Measurements from ENCODE around the gene C11orf54.
"Not testable (repeated sequence)": the region's sequence is repeated elsewhere in the genome, so short reads cannot be mapped to it uniquely, and the experiment has no call there.

The C11orf54 gene

DNA sequence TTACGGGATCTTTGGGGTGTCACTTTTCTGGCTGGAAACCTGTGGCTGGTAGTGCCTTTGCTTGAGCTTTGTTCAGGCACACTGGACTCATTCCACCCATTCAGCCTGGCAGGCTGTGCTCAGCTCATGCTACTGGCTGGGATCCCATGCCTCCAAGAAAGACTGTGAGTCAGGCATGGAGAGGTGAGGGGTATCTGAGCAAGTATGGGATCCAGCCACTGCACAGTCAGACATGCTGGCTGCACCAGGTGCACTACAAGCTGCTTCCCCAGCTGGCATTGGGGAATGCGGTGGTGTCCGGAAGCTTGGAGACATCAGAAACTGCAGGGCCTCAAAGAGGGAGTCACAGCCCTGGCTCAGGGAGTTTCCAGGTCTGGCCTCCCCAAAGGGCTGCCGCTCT lies 30.7 kb downstream of the C11orf54 start:
- no peak for DNase-seq

DNA sequence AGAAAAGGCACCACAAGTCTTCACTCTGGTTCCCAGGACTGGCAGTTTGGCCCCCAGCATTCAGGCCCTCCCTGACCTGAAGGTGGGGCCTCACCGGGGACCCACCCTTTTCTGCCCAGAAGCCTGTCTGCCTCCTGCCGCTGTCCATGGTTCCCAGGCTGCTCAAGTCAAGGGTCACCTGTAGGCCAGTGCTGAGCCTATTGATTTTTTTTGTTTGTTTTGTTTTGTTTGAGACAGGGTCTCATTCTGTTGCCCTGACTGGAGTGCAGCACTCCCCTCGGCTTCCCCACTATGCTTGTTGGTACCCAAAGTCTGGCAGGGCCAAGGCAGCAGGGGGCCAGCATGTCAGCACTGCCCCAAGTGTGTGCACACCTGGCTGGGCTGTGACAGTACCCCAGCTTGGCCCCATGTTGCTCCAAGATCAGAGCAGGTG lies 31.6 kb downstream of the C11orf54 start:
- DNase-seq, result no peak

DNA sequence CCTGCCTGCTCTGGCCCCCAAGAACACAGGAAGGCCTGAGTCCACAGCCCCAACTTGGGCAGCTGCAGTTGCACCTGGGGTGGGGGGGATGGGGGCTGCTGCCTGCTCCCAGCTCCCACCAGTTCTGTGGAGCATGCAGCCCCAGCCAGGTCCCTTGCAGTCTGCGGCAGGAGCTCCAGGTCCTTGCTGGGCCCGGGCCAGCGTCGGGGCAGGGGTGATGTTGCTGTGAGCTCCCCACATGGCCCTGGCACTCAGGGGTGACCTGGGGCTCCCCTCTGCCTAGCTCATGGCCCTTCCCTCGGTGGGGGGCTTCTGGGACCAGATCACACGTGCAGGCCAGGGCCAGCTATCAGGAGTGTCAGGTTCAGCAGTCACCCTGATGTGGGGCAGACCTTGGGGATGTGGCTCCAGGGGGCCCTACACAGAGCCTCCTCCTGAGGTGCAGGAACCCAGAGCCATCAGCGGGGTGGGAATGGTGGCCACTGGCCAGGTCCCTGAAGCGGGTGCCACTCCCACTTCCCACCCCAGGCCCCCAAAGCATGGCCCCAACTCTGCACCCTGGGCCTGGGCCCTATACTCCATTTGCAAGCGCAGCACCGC lies 32.2 kb downstream of the C11orf54 start:
- no peak for DNase-seq

DNA sequence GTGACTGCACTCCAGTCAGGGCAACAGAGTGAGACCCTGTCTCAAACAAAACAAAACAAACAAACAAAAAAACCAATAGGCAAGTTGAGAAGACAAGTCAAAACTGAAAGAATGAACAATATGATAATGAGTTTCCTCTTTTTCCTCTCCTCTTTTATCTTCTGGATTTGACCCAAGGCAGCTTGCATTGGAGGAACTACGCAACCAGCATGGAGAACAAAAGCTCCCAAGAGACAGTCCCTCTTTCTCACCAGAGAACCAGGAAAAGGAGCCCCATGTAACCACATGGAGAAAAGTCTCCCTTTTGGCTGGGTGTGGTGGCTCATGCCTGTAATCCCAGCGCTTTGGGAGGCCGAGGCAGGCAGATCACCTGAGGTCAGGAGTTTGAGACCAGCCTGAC lies 33.1 kb downstream of the C11orf54 start:
- not testable (repeated sequence) for DNase-seq

DNA sequence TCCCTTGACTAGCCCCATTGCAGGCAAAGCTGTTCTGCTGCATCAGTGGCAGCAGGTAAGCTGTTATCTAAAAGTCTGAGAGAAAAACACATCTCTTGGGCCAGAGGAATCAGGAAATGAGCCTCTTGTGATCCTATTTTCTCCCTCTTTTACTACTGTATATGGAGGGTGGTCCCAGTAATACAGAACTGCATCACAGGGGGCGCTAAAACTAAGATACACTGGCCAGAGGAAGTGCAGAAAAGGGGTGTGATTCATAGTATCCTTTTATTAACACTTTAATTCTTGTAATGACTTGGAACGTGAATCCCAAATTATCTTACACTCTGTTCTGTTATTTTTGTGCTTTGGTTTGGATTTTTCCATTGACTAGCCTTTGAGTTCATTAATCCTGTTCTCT lies 33.8 kb downstream of the C11orf54 start:
- DNase-seq, result no peak

DNA sequence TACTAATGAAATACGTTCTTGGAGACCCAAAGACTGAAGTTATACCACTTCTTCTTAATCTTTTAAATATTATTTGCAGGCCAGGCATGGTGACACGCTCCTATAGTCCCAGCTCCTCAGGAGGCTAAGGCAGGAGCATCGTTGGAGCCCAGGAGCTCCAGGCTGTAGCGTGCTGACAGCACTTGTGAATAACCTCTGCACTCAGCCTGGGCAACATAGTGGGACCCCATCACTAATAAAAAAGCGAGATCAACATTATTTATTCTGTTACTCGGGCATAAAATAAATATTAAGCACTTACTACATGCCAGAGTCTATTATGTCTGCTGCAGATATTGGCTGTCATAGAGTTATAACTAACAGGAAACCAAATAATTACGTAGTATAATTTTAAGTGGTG lies 41.9 kb downstream of the C11orf54 start:
- DNase-seq, result no peak

DNA sequence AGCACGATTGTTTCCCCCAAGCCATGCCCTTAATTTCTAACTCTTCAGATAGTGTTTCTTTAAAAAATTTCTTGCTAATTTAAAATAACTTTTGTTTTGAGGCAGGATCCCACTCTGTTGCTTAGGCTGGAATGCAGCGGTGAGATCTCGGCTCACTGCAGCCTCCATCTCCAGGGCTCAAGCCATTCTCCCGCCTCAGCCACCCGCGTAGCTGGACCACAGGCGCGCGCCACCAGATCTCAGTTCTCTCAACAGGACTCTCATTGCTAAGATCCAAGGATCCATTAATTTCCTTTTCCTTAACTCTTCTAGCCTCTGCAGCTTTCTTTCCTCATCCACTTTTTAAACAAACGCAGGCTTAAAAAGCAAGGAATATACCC lies 42.3 kb downstream of the C11orf54 start:
- DNase-seq, result no peak

DNA sequence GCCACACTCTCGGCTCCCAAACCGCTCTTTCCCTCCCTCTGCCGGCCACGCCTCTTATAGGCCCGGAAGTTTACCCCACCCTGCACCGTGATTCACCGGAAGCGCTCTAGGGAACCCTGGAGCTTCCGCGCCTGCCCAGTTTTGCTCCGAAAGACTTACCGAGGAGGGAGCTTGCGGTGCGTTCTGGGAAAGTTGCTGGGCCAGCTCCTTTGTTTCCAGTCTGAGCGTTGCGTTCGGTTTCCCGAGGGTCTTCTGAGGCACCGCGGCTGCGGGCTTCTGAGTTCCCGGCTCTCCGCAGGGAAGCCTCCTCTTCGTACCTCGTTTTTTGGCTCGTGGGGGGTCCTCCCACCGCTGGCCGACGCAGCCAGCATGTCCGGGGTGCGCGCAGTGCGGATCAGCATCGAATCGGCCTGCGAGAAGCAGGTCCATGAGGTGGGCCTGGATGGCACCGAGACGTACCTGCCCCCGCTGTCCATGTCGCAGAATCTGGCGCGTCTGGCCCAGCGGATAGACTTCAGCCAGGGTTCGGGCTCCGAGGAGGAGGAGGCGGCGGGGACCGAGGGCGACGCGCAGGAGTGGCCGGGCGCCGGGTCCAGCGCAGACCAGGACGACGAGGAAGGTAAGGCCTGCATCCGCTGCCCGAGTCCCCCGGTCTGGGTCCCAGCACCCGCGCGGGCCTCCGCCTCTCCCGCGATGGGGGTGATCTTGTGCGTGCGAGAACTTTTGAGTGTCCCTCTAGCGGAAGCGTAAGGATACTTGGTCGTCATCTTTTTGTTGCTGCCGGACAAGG lies 42.9 kb downstream of the C11orf54 start, which contains the start of gene MED17:
TSS of gene MED17 (plus strand) at position 138 of the 790 bp plus-strand sequence. CDS start at position 370, 232 bp downstream.
- peak; percentile 61 for DNase-seq

DNA sequence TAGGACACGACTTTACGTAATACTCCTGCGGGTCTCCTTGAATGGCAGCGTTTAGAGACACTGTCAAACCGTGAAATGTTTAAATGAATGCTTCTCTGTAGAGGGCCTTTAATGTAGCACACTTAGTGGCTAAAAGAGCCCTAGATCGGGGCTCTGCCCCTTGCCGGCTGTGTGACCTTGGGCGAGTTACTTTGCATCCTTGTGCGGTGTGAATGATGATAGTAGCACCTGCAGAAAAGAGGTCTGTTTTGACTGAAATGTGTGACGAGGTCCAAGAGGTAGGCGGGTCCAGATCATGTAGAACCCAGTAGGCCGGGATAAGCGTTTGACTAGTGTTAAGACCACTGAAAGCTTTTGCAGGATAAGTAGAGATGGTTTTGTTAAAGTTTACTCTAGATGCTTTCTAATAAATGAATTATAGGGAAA lies 43.5 kb downstream of the C11orf54 start:
- DNase-seq, result no peak

DNA sequence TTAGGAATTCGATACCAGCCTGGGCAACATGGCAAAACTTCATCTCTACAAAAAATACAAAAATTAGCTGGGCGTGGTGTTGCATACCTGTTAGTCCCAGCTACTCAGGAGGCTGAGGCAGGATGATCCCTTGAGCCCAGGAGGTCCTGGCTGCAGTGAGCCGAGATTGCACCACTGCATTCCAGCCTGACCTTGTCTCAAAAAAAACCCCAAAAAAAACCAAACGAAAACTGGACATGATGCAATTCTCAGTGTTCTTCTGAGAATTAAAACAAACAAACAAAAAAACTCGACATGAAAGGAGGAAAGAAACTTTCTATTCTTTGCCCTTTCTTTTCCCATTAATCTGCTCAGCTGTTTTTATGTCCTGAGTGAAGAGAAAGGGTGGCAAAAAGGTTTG lies 50.0 kb downstream of the C11orf54 start:
- no peak for DNase-seq

DNA sequence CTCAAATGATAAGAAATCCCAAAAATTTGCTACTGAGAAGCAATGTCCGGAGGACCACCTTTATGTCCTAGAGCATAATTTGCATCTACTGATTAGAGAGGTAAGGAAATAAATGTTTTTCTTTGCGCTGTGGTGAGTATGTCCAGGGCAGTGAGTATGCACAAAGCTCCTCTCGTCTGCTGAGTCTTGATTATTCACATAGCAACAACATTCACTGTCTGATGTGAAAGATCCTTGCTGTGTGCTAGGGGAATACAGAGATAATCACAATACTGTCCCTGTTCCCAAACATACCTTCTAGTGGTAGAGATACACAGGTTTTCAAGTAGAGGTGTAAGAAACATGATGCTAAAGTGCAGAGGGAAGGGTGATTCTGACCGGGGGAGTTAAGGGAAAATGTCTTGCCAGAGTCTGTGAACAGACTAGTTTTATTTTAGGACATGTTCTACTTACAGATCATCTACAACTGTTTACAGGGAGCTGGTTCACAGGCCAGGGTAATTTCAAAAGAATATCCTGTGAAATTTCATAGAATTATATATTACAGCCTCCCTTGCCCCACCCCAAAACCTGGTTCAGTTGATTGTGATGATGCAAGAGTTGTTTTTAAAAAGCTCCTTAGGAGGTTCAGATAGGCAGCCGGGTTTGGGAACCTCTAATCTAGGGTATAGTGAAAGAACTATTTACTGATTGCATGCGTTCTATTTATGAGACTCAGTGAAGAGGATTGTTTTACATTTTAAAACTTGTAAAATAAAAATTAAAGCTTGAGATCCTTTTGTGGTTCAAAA lies 55.2 kb downstream of the C11orf54 start:
- no peak for DNase-seq

DNA sequence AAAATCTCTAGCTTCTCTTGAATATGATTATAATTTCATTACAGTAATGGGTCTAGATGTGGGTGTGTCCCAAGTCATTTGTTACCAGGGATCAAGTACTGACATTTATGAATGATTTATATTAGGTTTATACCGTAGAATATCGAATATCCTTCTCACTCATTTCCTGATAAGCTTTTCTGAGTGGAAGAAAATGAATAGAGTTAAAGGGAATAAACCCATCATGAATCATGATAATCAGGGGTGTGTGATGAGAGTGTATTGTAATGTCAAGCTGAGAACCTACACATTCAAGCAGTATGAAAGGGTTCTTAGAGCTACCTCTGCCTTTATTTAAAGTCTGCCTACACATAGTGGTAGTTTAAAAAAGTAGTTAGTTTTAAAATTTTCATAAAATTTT lies 59.9 kb downstream of the C11orf54 start:
- DNase-seq, result no peak

DNA sequence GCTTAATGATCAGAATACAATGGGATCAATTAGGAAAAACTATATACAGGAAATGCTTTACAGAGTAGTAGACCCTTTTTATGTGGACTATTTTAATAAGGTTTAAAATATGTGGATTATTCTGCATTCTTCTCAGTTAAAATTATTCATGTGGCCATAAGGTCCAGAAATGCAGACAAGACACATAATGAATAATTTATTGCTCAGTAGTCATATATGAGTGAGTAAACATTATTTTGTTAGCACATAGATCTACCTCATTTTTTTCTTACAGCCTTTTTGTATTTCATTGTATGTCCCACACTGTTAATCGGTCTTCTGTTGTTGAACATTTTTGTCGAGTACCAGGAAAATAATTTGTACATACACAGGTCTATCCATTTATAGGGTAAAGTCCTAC lies 63.4 kb downstream of the C11orf54 start:
- no peak for DNase-seq

DNA sequence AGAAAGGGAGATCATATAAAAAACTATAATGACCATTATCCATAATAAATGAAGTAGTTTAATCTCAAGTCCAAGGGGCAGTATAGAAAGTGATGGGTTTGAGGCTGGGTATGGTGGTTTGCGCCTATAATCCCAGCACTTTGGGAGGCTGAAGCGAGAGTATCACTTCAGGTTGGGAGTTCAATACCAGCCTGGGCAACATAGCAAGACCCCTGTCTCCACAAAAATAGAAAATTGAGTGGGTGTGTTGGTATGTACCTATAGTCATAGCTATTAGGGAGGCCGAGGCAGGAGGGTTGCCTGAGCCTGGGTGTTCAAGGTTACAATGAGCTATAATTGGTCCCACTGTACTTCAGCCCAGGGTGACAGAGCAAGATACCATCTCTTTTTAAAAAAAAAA lies 66.5 kb downstream of the C11orf54 start:
- DNase-seq, result no peak

DNA sequence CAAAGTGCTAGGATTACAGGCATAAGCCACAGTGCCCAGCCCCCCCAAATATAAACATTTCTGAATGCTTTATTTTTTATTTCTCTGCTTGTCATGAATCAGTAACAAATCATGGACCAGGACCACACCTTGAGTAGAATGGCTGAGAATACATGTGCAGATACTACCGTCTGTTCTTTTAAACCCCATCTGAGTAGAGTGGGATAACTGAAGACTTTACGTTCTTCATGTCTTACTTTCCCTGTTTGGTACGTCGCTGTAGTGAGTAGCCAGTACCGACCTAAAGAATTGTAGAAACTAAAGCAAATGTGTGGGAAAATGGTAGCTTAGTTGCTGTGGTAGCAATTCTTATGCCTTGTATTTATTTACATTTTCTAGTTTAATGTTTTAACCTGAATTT lies 72.5 kb downstream of the C11orf54 start:
- no peak for DNase-seq
